Right renal cortex interstitium (tissue), 3 donors: Measurements from ENCODE around the gene IFI27L1. TPM values are rescaled to one million over a fixed set of nuclear protein-coding genes. Genes with fewer than 3 reads are reported as not detected.

Experiments
- DNase-seq, 3 donors: peaks; one replicate each; pipeline ENCODE4 v3.0.0-alpha.2; 2013; ENCODE audit warnings: low read depth in 3 of 3, low spot score in 2 of 3
- polyA plus RNA-seq, 3 donors: library from polyadenylated mRNA; unstranded; fragments of 120-200 nt; gene quantifications; one replicate each; pipeline ENCODE4 v1.2.1, GENCODE V29; 2013; ENCODE audit not compliant: insufficient read length in 3 of 3

The IFI27L1 gene
- polyA plus RNA-seq, 3 donors: 21.7 to 25.4 (median 22.9) TPM

DNA sequence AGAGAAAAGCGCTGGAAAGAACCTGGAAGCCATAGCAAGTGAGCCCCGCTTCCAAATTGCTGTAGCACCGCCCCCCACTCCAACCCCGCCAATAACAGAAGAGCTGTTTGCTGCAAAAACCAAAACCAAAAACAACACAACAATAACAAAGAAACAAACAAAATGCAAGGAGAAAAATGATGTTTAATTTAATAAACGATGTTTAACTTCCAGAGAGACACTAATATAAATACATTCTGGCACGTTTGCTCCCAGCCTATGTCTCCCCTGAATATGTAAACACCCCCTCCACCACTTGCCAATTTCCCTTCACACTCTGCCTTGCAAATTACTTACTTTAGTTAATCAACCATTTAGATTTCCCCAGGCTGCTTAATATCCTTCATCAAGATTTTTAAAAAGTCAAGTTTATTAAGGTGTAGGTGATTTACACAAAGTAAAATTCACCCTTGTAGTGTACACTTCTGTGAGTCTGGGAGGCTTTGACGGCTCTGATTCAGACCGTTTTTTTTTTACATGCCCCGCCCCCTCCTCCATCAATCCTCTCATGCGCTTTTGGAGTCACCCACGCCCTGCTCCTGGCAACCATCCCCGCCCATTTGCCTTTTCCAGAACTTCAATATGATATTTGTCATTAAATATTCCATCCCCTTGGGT, 48.8 kb downstream of the IFI27L1 start:
- DNase-seq: peak in 2 of 3 donors; percentile 5 to 32

GRCh38 chr14:94132285-94132887, 51.3 kb downstream of the IFI27L1 start:
- peak; percentile 51 to 57 (median 52) for DNase-seq

DNA sequence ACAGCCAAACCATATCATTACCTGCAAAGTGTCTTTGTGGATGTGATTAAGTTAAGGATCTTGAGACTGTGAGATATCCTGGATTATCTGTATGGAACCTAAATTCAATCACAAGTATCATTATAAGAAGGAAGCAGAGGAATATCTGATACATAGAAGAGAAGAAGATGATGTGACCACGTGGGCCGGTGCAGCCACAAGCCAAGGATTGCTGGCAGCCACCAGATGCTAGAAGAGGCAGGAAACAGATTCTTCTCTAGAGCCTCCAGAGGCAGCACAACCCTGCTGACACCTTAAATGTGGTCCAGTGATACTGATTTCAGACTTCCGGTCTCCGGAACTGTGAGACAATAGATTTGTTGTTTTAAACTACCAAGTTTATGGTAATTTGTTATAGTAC, 54.4 kb downstream of the IFI27L1 start:
- DNase-seq: no peak

- peak; percentile 62 to 71 (median 63) for DNase-seq
Measured at GRCh38 chr14:94136575-94137331, 55.6 kb downstream of the IFI27L1 start.

DNA sequence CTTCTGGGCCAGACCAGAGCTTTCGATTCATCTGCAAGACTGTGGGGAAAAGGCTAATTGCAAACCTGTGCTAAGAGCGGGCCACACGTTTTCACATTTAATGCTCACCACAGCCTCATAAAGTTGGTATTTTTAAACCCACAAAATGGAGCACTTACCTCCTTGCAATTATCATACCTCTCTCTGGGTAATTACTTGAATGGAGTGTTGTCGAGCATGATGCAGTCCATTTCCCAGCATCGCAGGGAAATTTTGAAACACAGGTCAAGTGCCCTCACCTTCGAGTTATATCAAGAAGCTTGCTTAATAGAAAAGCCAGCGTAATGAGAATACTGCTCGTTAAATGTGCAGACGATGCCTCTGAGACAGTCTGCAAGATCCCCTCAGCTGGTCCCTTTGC, 57.1 kb downstream of the IFI27L1 start:
- no peak for DNase-seq

- no peak for DNase-seq
Measured at GRCh38 chr14:94139006-94139405, 57.9 kb downstream of the IFI27L1 start.

DNA sequence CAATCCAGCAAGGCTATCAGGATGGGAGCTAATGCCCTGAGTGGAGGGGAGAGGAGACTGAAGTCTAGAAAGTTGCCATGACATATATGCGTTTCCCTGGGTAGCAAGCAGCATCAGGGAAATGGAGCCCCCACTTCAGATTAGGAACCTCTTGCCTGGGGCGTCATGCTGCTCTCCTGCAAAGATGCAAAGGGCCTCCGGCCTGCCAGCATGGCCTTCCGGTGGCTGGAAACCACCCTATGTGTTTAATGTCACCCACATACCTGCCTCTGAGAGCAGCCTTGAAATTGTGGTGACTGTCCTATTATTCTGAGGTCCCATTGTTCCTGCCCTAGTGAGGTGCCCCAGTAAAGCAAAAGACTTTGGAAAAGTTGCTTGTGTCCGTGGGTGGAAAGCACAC, 58.3 kb downstream of the IFI27L1 start:
- DNase-seq: no peak

DNA sequence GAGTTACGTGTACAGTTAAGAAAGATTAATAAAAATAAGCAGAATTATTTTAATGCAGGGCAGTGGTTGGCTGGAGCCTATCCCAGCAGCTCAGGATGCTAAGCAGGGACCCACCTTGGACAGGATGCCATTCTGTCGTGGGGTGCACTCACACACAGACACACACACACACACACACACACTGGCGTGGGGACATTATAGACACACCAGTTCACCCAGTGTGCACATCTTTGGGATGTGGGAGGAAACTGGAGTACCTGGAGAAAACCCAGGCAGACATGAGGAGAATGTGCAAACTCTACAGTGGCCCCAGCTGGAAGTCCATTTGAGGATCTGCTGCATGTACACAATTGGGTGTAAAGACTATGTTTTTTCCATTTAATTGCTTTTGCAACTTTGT, 61.1 kb downstream of the IFI27L1 start:
- no peak for DNase-seq

DNA sequence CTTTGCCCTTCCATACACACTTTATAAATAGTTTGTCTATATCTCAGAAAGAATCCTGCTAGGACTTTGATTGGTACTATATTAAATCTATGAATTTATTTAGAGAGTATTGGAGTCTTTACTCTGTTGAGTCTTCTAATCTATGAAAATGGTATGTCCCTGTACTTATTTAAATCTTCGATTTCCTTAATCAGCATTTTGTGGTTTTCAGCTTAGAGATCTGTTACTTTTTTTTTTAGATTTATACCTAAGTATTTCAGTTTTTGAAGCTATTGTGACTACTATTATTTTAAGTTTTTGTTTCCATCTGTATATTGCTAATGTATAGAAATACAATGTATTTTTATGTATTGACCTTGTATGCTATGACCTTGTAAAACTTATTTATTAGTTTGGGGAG, 61.7 kb downstream of the IFI27L1 start:
- DNase-seq: no peak

DNA sequence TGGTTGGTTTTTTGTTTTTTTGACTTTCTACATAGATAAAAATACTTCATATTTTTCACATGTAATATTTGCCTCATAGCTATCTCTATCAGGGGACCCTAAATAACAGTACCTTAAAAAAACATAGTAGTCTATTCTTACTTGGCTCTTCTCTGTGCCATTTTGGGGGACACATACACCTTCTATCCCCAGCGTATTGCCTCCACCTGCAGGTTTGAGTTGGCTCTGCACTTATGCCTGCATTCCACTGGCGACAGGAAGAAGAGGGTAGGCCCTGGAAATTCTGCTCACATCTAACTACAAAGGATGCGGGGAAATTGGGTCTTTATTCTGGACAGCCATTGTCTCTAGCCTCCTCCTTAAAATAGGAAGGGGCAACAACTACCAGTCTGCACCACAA, 62.1 kb downstream of the IFI27L1 start:
- DNase-seq: no peak

DNA sequence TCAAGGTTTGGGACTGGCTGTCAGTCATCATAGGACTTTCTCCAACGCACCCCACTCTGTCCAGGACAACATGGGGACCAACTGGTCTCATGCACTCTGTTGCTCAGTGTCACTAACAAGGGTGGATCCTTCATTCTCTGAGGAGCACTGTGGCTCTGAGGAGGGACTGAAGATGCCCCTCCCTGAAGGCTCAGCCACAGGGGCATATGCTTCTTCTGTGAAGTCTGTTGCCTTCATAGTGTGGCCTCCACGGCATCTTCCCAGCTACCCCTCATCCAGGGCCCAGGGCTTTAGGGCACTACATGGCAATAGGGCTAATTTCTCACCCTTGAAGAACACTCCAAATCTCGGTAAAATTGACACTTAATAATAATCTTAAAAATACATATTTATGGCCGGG, 62.6 kb downstream of the IFI27L1 start:
- no peak for DNase-seq

DNA sequence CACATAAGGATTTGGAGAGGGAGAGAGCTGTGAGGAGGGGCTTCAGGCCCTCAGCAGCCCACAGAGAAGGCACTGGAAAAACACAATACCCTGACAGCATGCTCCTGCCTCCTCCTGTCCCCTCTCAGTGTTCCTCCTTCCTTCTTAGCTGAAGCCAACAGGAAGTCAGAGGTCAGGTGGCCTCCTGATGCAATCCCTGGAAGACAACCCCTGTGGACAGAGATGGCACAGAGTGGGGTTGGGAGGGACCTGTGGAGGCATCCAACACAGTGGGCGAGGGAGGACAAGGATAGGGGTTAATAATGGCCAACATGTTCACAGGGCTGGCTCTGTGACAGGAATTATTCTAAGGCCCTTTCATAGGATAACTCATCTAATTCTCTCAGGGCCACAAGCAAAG, 63.7 kb downstream of the IFI27L1 start:
- DNase-seq: no peak

- no peak for DNase-seq
Measured at GRCh38 chr14:94145902-94146527, 64.9 kb downstream of the IFI27L1 start.

Other genes with a start within 250 kb of the IFI27L1 start
- gene FAM181A, start 154.0 kb upstream of the IFI27L1 start, polyA plus RNA-seq: not detected
- under 1 TPM; 0.24 to 0.42 (median 0.24) TPM for gene ASB2, start 104.7 kb upstream of the IFI27L1 start, polyA plus RNA-seq
- not detected for gene CCDC197, start 84.0 kb upstream of the IFI27L1 start, polyA plus RNA-seq
- gene OTUB2, start 55.0 kb upstream of the IFI27L1 start, polyA plus RNA-seq: 1 to 10 TPM; 4.3 to 5.0 (median 4.6) TPM
- gene DDX24, start 108 bp upstream of the IFI27L1 start, polyA plus RNA-seq: 100 to 1,000 TPM; 186 to 197 (median 193) TPM
- 1 to 10 TPM; 4.2 to 7.4 (median 6.4) TPM for gene IFI27, start 29.4 kb downstream of the IFI27L1 start, polyA plus RNA-seq
- 10 to 100 TPM; 17.7 to 25.7 (median 24.2) TPM for gene IFI27L2, start 48.3 kb downstream of the IFI27L1 start, polyA plus RNA-seq
- under 1 TPM; 0.18 to 0.32 (median 0.22) TPM for gene PPP4R4, start 93.0 kb downstream of the IFI27L1 start, polyA plus RNA-seq
- under 1 TPM; 0.11 to 0.24 (median 0.13) TPM for gene SERPINA10, start 212.0 kb downstream of the IFI27L1 start, polyA plus RNA-seq
- 1 to 10 TPM; 3.2 to 9.5 (median 9.0) TPM for gene SERPINA6, start 242.0 kb downstream of the IFI27L1 start, polyA plus RNA-seq